ENCODE measurements around the gene GPR55. TPM values are rescaled to one million over a fixed set of nuclear protein-coding genes. Genes with fewer than 3 reads are reported as not detected.

The GPR55 gene
- total and polyA plus RNA-seq, 2 donors (not counting 3 experiments of a cell fraction or from before 2014, with no cell fraction given), result not detected

- Histone ChIP-seq H3K27me3 (ENCODE audit: control insufficient read depth in 2 of 2, insufficient read depth in 2 of 2, low read length in 2 of 2) (peaks cover 0 to 3% of the 10 kb centered on the region in 2 experiments), H3K36me3 (ENCODE audit: control insufficient read depth in 2 of 2, extremely low read depth in 1 of 2, insufficient read depth in 2 of 2, low read length in 2 of 2) (no peaks in the 10 kb centered on the region), H3K27ac (ENCODE audit: insufficient read depth, low read depth, low read length) (no peak overlapping the region), H3K9me3 (replicated peaks; ENCODE audit: control insufficient read depth, insufficient read depth, low read length) (no peaks in the 10 kb centered on the region), H3K9me1 (replicated peaks; ENCODE audit: control insufficient read depth, extremely low read depth, insufficient read depth, low read length) (no peaks in the 10 kb centered on the region), H3K9ac (replicated peaks; ENCODE audit: extremely low read depth, insufficient read depth, low read length) (no peak overlapping the region), H4K20me1 (replicated peaks; ENCODE audit: control insufficient read depth, extremely low read depth, insufficient read depth, low read length) (no peaks in the 10 kb centered on the region), H3K4me3 (replicated peaks in 1 of 3; ENCODE audit: insufficient read depth in 1 of 3, low read depth in 1 of 3, low read length in 3 of 3) (no peak overlapping the region), H3K4me1 (ENCODE audit: control insufficient read depth, extremely low read depth, insufficient read depth, low read length) (no peaks in the 10 kb centered on the region), H3K79me2 (ENCODE audit: control insufficient read depth, insufficient read depth, low read length) (no peaks in the 10 kb centered on the region), H3K4me2 (ENCODE audit: insufficient read depth, low read length) (no peak overlapping the region), H2AFZ (ENCODE audit: low read depth, low read length) (no peak overlapping the region)
- dilution Hi-C loops (cut with MboI; ENCODE audit: extremely low pct_ligation_motif_present, low sequenced_read_pairs) (no loop called here), intact Hi-C loops (cut with micrococcal nuclease) (no loop called here)
- POLR2A ChIA-PET, result interaction anchor here (0.7 kb wide), 1 partner anchor 336 kb away, joined by 3 read pairs; no protein-coding TSS in a partner anchor
- DNase-seq (ENCODE audit: low read depth, low spot score) (no peak), FAIRE-seq (no peak)
- CTCF ChIA-PET, result no interaction called here
- BruUV-seq (replicated peaks), result no TSS peak
- TF ChIP-seq POLR2A (IDR thresholded peaks at IDR 0.05; ENCODE audit: low read depth, low read length) (no peak), EZH2 (IDR thresholded peaks at IDR 0.05; ENCODE audit: borderline replicate concordance, low read depth, low read length, severe bottlenecking) (no peak), JUN (IDR thresholded peaks at IDR 0.05; ENCODE audit: borderline replicate concordance, insufficient read depth, insufficient read length, low read depth) (no peak), FOS (IDR thresholded peaks at IDR 0.05; ENCODE audit: borderline replicate concordance, insufficient read depth, low read length) (no peak), GATA2 (IDR thresholded peaks at IDR 0.05; ENCODE audit: insufficient read depth, insufficient read length, low read depth, low read length) (no peak), POLR2AphosphoS5 (IDR thresholded peaks at IDR 0.05; ENCODE audit: insufficient read depth, low read depth, low read length) (no peak), CTCF (IDR thresholded peaks at IDR 0.05; ENCODE audit: extremely low read depth in 1 of 2, insufficient read depth in 1 of 2, low read depth in 1 of 2, low read length in 2 of 2) (no peak), MYC (IDR thresholded peaks at IDR 0.05; ENCODE audit: low read depth, low read length) (no peak)
- TF ChIP-seq, protein P1, sequence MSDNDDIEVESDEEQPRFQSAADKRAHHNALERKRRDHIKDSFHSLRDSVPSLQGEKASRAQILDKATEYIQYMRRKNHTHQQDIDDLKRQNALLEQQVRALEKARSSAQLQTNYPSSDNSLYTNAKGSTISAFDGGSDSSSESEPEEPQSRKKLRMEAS (IDR thresholded peaks at IDR 0.05; ENCODE audit: insufficient read depth, insufficient read length), result no peak
These were observed 33.5 kb downstream of the GPR55 start for GRCh38 chr2:230891509-230891908.

Data from endothelial cell of umbilical vein (primary cell).